Mesendoderm (in vitro differentiated cells): ENCODE measurements around the gene DHX38.

Experiments
- DNase-seq: peaks from one replicate; pipeline ENCODE4 v3.0.0; 2013
- H2AK5ac ChIP-seq: 2 replicates; pipeline ENCODE4 v1.6.1; 2013; ENCODE audit warnings: low read length, inconsistent platforms
- H2BK120ac ChIP-seq: 2 replicates; pipeline ENCODE4 v1.6.1; 2013; ENCODE audit warnings: low read depth, mild to moderate bottlenecking, low read length, moderate library complexity, mixed read lengths
- H2BK15ac ChIP-seq: replicated peaks from 2 replicates; pipeline ENCODE4 v1.6.1; 2013; ENCODE audit warnings: low read depth, mild to moderate bottlenecking, moderate library complexity
- H2BK5ac ChIP-seq: 2 replicates; pipeline ENCODE4 v1.6.1; 2013; ENCODE audit warnings: low read length, inconsistent platforms
- H3K18ac ChIP-seq: 2 replicates; pipeline ENCODE4 v1.6.1; 2013; ENCODE audit warnings: mild to moderate bottlenecking, low read length, mixed read lengths
- H3K23ac ChIP-seq: one replicate; pipeline ENCODE4 v1.6.1; 2013; ENCODE audit warnings: low read length
- H3K27ac ChIP-seq: 2 replicates; pipeline ENCODE4 v1.5.1; 2013; ENCODE audit warnings: low read depth, mild to moderate bottlenecking, inconsistent platforms, low read length, moderate library complexity
- H3K27me3 ChIP-seq: 2 replicates; pipeline ENCODE4 v1.6.1; 2013; ENCODE audit warnings: low read length, control low read depth, mild to moderate bottlenecking, inconsistent platforms; ENCODE audit not compliant: insufficient read depth, poor library complexity
- H3K36me3 ChIP-seq: 2 replicates; pipeline ENCODE4 v1.6.1; 2013; ENCODE audit warnings: low read length, inconsistent platforms; ENCODE audit not compliant: control insufficient read depth, insufficient read depth
- H3K4ac ChIP-seq: one replicate; pipeline ENCODE4 v1.6.1; 2013; ENCODE audit warnings: low read depth, mild to moderate bottlenecking, low read length, moderate library complexity
- H3K4me1 ChIP-seq: 2 replicates; pipeline ENCODE4 v1.6.1; 2013; ENCODE audit warnings: low read depth, low read length, inconsistent platforms; ENCODE audit not compliant: control insufficient read depth
- H3K4me2 ChIP-seq: 2 replicates; pipeline ENCODE4 v1.6.1; 2013; ENCODE audit warnings: low read length
- H3K4me3 ChIP-seq: 2 replicates; pipeline ENCODE4 v1.5.1; 2013; ENCODE audit warnings: mild to moderate bottlenecking, low read length
- H3K56ac ChIP-seq: one replicate; pipeline ENCODE4 v1.6.1; 2013; ENCODE audit warnings: low read length
- H3K79me1 ChIP-seq: 2 replicates; pipeline ENCODE4 v1.6.1; 2013; ENCODE audit warnings: low read length, inconsistent platforms
- H3K79me2 ChIP-seq: 2 replicates; pipeline ENCODE4 v1.6.1; 2013; ENCODE audit warnings: mild to moderate bottlenecking, low read length; ENCODE audit not compliant: control insufficient read depth, insufficient read depth
- H3K9ac ChIP-seq: 2 replicates; pipeline ENCODE4 v1.6.1; 2013; ENCODE audit warnings: low read length, inconsistent platforms
- H4K5ac ChIP-seq: one replicate; pipeline ENCODE4 v1.6.1; 2013; ENCODE audit warnings: low read length
- H4K8ac ChIP-seq: one replicate; pipeline ENCODE4 v1.6.1; 2013; ENCODE audit warnings: low read depth, mild to moderate bottlenecking, control low read depth, low read length, moderate library complexity
- WGBS: extraction: QIAGEN DNeasy Blood & Tissue Kit; methylation state at CpG from one replicate; pipeline ENCODE4 v1.1.7; 2013; ENCODE audit warnings: low lambda C conversion rate, missing lambda C conversion rate; ENCODE audit not compliant: insufficient coverage; ENCODE audit errors: extremely low coverage; 5-methylcytosine and 5-hydroxymethylcytosine counted together

DHX38 gene

DNA sequence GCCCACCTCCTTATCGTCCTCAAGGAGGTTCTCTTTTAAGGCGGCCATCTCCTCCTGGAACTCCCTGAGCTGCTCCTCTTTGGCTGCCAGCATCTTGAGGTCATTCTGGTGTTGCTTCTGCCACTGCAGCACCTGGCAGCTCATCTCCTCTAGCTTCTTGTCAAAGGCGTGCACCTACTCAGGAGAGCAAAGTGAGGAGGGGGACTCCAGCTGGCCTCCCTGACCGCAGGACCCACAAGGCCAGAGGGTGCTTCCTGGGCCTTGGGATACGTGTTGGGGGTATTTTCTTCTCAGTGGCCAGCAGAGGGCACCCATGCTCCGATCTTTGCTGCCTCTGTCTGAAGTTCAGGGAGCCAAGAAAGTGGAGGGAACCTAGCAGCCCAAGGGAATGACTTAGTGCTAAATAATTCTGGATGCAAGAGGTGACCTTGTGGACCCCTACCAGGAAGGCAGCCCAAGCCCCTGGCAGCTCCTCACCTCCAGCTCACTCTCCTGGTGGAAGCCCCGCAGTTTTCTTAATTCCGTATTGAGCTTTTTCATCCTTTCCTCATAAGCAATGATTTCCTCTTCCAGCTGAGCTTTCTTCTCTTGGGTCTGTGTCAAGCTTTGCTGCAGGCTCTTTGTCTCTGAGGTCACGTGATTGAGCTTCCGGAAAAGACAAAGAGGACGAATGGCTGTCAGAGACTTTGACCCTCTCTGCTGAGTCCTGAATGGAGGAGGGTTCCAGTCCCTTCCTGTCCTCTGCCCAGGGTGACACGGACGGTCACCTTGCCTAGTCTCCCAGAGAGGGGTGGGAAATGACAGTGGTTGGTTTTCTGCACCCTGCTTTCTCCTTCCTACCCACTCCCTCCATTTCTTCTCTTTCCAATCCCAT, 31.4 kb downstream of the DHX38 start:
- H4K5ac ChIP-seq, result no peak overlapping the region
- no peak overlapping the region for H2AK5ac ChIP-seq
- DNase-seq, result peak; percentile 93
- no peak overlapping the region for H3K18ac ChIP-seq
- no peak overlapping the region for H3K4me2 ChIP-seq
- no peaks in the 10 kb centered on the region for H3K27me3 ChIP-seq
- no peaks in the 10 kb centered on the region for H3K36me3 ChIP-seq
- H2BK120ac ChIP-seq, result no peak overlapping the region
- no peak overlapping the region for H3K27ac ChIP-seq
- no peaks in the 10 kb centered on the region for H3K79me2 ChIP-seq
- no peak overlapping the region for H2BK15ac ChIP-seq
- H3K9ac ChIP-seq, result no peak overlapping the region
- H3K79me1 ChIP-seq, result no peaks in the 10 kb centered on the region
- peak overlapping the region; percentile 52 for H3K56ac ChIP-seq
- no peak overlapping the region for H2BK5ac ChIP-seq
- no CpG with 5 or more reads among the region's 13 CpGs for WGBS
- H4K8ac ChIP-seq, result no peak overlapping the region
- no peak overlapping the region for H3K23ac ChIP-seq
- no peak overlapping the region for H3K4ac ChIP-seq
- peaks cover 2% of the 10 kb centered on the region for H3K4me1 ChIP-seq
- no peak overlapping the region for H3K4me3 ChIP-seq

DNA sequence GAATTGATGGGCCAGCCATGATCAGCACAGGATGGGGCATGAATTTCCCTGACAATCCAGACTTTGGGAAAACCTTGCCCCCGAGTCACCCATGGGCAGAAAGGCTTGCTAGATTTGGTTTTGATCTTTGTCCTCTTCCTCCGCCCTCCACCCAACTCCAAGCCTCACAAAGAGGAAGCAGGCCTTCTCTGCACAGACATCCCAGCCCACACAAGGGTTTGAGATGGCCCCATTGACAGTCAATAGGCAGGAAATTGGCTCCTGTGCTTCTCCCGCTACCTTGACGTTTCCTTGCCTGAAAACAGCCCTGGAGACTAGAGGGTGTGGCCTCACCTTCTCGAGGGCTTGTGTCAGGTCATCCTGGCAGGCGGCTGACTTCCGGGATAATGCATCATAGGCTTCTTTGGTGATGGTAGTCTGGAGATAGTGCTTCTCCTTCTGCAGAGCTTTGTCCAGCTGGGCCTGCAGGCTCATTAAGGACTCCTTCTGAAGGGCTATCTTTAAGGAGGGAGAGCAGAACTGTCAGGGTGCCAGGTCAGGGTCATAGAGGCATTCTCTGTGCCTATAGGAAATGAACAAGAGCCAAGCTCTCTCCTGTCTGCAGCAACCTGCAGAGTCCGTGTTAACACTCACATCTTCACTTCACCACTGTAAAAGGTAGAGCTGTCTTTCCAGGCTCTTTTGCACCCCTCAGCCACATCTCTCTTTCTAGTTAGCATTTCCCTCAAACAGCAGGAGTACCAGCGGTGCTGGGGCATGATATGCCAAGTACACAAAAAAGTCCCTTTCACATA, 32.2 kb downstream of the DHX38 start:
- Histone ChIP-seq H3K23ac (no peak overlapping the region), H4K5ac (no peak overlapping the region), H3K9ac (no peak overlapping the region), H2BK120ac (no peak overlapping the region), H3K36me3 (no peaks in the 10 kb centered on the region), H3K79me2 (no peaks in the 10 kb centered on the region), H2BK15ac (no peak overlapping the region), H3K4me1 (peaks cover 2% of the 10 kb centered on the region), H3K4ac (no peak overlapping the region), H3K27me3 (no peaks in the 10 kb centered on the region), H3K79me1 (no peaks in the 10 kb centered on the region), H4K8ac (no peak overlapping the region), H3K27ac (no peak overlapping the region), H3K18ac (no peak overlapping the region), H3K4me2 (no peak overlapping the region), H2BK5ac (no peak overlapping the region), H3K4me3 (no peak overlapping the region), H2AK5ac (no peak overlapping the region), H3K56ac (peak overlapping the region; percentile 11)
- DNase-seq, result peak; percentile 19
- WGBS, result no CpG with 5 or more reads among the region's 9 CpGs

DNA sequence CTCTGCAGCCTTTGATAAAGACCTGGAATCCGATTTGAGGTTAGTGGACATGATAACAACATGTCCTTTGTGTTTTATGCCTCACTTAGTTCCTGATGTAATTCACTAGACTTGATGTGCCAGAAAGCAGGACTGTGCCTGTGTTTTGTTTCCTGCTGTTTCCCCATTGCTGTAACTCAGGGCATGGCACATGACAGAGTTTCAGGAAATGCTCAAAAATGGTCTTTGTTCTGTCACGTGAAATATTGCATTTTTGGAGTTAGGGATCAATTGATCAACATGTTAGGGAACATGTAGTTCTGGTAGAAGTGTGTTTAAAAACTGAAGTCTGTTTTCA, 32.8 kb downstream of the DHX38 start:
- Histone ChIP-seq H3K79me1 (no peaks in the 10 kb centered on the region), H2BK120ac (no peak overlapping the region), H3K9ac (no peak overlapping the region), H2BK5ac (no peak overlapping the region), H3K27me3 (no peaks in the 10 kb centered on the region), H4K5ac (no peak overlapping the region), H3K27ac (no peak overlapping the region), H3K4me3 (no peak overlapping the region), H3K23ac (no peak overlapping the region), H2AK5ac (no peak overlapping the region), H3K56ac (no peak overlapping the region), H4K8ac (no peak overlapping the region), H3K4me1 (peaks cover 6% of the 10 kb centered on the region), H3K79me2 (no peaks in the 10 kb centered on the region), H3K4ac (no peak overlapping the region), H3K36me3 (no peaks in the 10 kb centered on the region), H3K18ac (no peak overlapping the region), H3K4me2 (no peak overlapping the region), H2BK15ac (no peak overlapping the region)
- no peak for DNase-seq
- no CpG with 5 or more reads among the region's 2 CpGs for WGBS

DNA sequence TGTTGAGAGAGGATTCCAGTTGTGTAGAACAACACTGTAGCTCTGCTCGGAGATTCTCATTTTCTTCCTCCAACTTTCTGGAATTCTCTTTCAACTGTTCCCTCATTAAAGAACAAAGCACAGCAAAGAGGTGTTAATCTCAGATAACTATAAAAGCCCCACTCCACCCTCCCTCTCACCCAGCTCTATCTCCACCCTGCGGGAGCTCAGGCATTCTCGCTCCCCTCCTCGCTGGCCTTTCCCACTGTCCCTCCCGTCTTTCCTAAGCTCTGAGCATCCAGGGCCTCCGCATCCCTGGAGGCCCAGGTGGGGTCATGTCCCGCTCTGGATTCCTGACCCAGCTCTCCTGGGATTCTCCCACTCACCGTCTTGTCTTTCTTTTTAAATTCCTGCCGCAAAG, 35.1 kb downstream of the DHX38 start:
- H2BK120ac ChIP-seq, result no peak overlapping the region
- no peak overlapping the region for H3K9ac ChIP-seq
- no peak overlapping the region for H3K4ac ChIP-seq
- peak overlapping the region; percentile 24 for H3K18ac ChIP-seq
- H3K27me3 ChIP-seq, result no peaks in the 10 kb centered on the region
- no peak overlapping the region for H2AK5ac ChIP-seq
- H2BK15ac ChIP-seq, result no peak overlapping the region
- H3K23ac ChIP-seq, result no peak overlapping the region
- no peak overlapping the region for H4K5ac ChIP-seq
- H3K36me3 ChIP-seq, result no peaks in the 10 kb centered on the region
- no peak overlapping the region for H3K4me3 ChIP-seq
- no peak overlapping the region for H3K56ac ChIP-seq
- peak; percentile 82 for DNase-seq
- H3K79me2 ChIP-seq, result no peaks in the 10 kb centered on the region
- peaks cover 6% of the 10 kb centered on the region for H3K4me1 ChIP-seq
- WGBS, result no CpG with 5 or more reads among the region's 9 CpGs
- no peak overlapping the region for H4K8ac ChIP-seq
- H3K4me2 ChIP-seq, result no peak overlapping the region
- H3K79me1 ChIP-seq, result no peaks in the 10 kb centered on the region
- no peak overlapping the region for H2BK5ac ChIP-seq
- H3K27ac ChIP-seq, result peak overlapping the region; percentile 68

DNA sequence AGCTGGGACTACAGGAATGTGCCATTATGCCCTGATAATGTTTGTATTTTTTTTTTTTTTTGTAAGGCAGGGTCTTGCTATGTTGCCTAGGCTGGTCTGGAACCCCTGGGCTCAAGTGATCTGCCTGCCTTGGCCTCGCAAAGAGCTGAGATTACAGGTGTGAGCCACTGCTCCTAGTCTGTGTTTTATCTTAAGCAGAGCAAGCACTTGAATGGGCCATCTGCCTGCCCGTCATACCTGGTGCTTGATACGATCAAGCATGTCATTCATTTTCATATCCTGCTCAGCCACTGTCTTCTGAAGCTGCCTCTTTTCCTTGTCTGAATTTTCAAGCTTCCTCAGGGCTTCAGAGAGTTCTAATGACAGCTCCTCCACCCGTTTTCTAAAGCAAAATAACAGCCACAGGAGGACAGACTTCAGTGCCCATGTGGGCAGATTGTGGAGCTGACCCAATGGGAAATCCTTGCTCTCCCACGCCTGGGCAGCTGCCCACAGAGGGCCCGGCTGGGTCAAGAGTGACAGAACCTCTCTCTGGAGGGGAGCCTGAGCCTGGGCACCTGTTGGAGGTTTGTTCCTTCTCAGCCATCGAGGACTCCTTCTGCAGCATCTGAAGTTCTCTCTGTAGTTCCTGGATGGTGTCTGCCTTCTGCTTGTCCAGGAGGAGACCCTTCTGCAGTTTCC, 36.5 kb downstream of the DHX38 start:
- Histone ChIP-seq H3K18ac (peak overlapping the region; percentile 4), H3K27ac (peak overlapping the region; percentile 35), H2BK15ac (no peak overlapping the region), H3K4me2 (no peak overlapping the region), H3K4me1 (peaks cover 6% of the 10 kb centered on the region), H3K56ac (no peak overlapping the region), H3K79me1 (no peaks in the 10 kb centered on the region), H3K23ac (no peak overlapping the region), H2AK5ac (no peak overlapping the region), H3K27me3 (no peaks in the 10 kb centered on the region), H3K36me3 (no peaks in the 10 kb centered on the region), H3K4me3 (no peak overlapping the region), H2BK120ac (no peak overlapping the region), H3K9ac (no peak overlapping the region), H2BK5ac (no peak overlapping the region), H4K8ac (no peak overlapping the region), H4K5ac (no peak overlapping the region), H3K79me2 (no peaks in the 10 kb centered on the region), H3K4ac (no peak overlapping the region)
- peak; percentile 69 for DNase-seq
- WGBS, result no CpG with 5 or more reads among the region's 7 CpGs
